ENCODE data around the gene DENND1C. TPM values are rescaled to one million over a fixed set of nuclear protein-coding genes. Genes with fewer than 3 reads are reported as not detected.

DENND1C gene
- total and polyA plus RNA-seq, 9 of the 15 experiments (the other 6 are each of a cell fraction or from before 2014, with no cell fraction given), result 0.03 to 1.2 (median 0.32) TPM; not detected in 1

- FAIRE-seq (peak; percentile 100), ATAC-seq (peak; percentile 94), DNase-seq (ENCODE audit: extremely low read depth in 1 of 4, low spot score in 3 of 4) (peak; percentile 90 to 100 (median 94))
- Histone ChIP-seq H3K36me3 (ENCODE audit: control insufficient read depth, insufficient read depth, low read length) (peaks cover 32% of the 10 kb centered on the region), H3K9me1 (ENCODE audit: control insufficient read depth, insufficient read depth, low read length) (peaks cover 14% of the 10 kb centered on the region), H3K4me3 (peak overlapping the region; percentile 82; the same call in 1 of the 2 replicates), H3K79me2 (ENCODE audit: control insufficient read depth, insufficient read depth, low read length) (peaks cover 55% of the 10 kb centered on the region), H3K4me1 (replicated peaks in 1 of 2; ENCODE audit: control insufficient read depth in 2 of 2, insufficient read depth in 2 of 2, low read length in 2 of 2) (peaks cover 17 to 46% of the 10 kb centered on the region in 2 experiments), H4K20me1 (replicated peaks; ENCODE audit: control insufficient read depth, insufficient read depth, low read length) (peaks cover 39% of the 10 kb centered on the region), H2AFZ (ENCODE audit: low read depth, low read length) (peak overlapping the region; percentile 81), H3K27me3 (ENCODE audit: control insufficient read depth in 2 of 2, insufficient read depth in 2 of 2, low read length in 2 of 2) (no peaks in the 10 kb centered on the region), H3K9ac (ENCODE audit: insufficient read depth in 1 of 2, low read depth in 2 of 2, low read length in 2 of 2) (peak overlapping the region; percentile 47 to 87), H3K9me3 (replicated peaks; ENCODE audit: control insufficient read depth, insufficient read depth, low read depth, low read length) (no peaks in the 10 kb centered on the region), H3K27ac (ENCODE audit: extremely low read depth, low read depth, low read length) (peak overlapping the region; percentile 78), H3K4me2 (ENCODE audit: insufficient read depth, low read length) (peak overlapping the region; percentile 53)
- no TSS peak for BruUV-seq (replicated peaks)
- in situ Hi-C loops (cut with MboI) (no loop called here), intact Hi-C loops (cut with micrococcal nuclease) (loop anchor here (10.0 kb wide), 2 partner anchors 110 to 260 kb away; no protein-coding TSS in a partner anchor)
- POLR2A ChIA-PET, result interaction anchor here (0.5 to 2.4 kb wide), 16 partner anchors 10 to 829 kb away, joined by 3 to 16 read pairs (median 3); partner anchors contain the start of genes ALKBH7 and TNFSF9
- CTCF ChIA-PET (ENCODE audit: low intra/inter-chr PET ratio), result no interaction called here
- 2% methylated on average over 42 of the region's 43 CpGs for WGBS (ENCODE audit: insufficient coverage, low coverage, missing lambda C conversion rate)
- TF ChIP-seq BRD9 (IDR thresholded peaks at IDR 0.05; ENCODE audit: low read depth, partially characterized antibody) (peak; percentile 72), MCM5 (IDR thresholded peaks at IDR 0.05; ENCODE audit: low read depth) (no peak), ATF3 (IDR thresholded peaks at IDR 0.05) (no peak), ATF3 (CRISPR knock-in tag; conservative IDR thresholded peaks at IDR 0.05) (peak; percentile 95), ARID2 (IDR thresholded peaks at IDR 0.05) (no peak), HNRNPUL1 (IDR thresholded peaks at IDR 0.05; ENCODE audit: low read length) (no peak), ZBTB43 (CRISPR knock-in tag; IDR thresholded peaks at IDR 0.05) (no peak), ARID1B (IDR thresholded peaks at IDR 0.05) (no peak), FIP1L1 (IDR thresholded peaks at IDR 0.05; ENCODE audit: low read depth, low read length, poor library complexity, severe bottlenecking) (no peak), NRF1 (conservative IDR thresholded peaks at IDR 0.05 in 1 of 2, IDR thresholded peaks at IDR 0.05 in 1 of 2) (peak; percentile 74 to 77), ZC3H11A (IDR thresholded peaks at IDR 0.05; ENCODE audit: low read depth, low read length) (no peak), ELF1 (tag; IDR thresholded peaks at IDR 0.05) (peak; percentile 75), SMARCC2 (IDR thresholded peaks at IDR 0.05; ENCODE audit: low read depth) (no peak), GTF2F1 (IDR thresholded peaks at IDR 0.05; ENCODE audit: low read depth, low read length) (no peak), HLTF (IDR thresholded peaks at IDR 0.05) (no peak)
- TF ChIP-seq, protein P1, sequence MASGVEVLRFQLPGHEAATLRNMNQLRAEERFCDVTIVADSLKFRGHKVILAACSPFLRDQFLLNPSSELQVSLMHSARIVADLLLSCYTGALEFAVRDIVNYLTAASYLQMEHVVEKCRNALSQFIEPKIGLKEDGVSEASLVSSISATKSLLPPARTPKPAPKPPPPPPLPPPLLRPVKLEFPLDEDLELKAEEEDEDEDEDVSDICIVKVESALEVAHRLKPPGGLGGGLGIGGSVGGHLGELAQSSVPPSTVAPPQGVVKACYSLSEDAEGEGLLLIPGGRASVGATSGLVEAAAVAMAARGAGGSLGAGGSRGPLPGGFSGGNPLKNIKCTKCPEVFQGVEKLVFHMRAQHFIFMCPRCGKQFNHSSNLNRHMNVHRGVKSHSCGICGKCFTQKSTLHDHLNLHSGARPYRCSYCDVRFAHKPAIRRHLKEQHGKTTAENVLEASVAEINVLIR (CRISPR knock-in tag; IDR thresholded peaks at IDR 0.05), result peak; percentile 34; the same call in 1 of the 2 replicates
- TF ChIP-seq, protein P2, sequence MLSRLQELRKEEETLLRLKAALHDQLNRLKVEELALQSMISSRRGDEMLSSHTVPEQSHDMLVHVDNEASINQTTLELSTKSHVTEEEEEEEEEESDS (CRISPR knock-in tag; IDR thresholded peaks at IDR 0.05), result no peak
- TF ChIP-seq, protein P3, sequence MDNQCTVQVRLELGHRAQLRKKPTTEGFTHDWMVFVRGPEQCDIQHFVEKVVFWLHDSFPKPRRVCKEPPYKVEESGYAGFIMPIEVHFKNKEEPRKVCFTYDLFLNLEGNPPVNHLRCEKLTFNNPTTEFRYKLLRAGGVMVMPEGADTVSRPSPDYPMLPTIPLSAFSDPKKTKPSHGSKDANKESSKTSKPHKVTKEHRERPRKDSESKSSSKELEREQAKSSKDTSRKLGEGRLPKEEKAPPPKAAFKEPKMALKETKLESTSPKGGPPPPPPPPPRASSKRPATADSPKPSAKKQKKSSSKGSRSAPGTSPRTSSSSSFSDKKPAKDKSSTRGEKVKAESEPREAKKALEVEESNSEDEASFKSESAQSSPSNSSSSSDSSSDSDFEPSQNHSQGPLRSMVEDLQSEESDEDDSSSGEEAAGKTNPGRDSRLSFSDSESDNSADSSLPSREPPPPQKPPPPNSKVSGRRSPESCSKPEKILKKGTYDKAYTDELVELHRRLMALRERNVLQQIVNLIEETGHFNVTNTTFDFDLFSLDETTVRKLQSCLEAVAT (IDR thresholded peaks at IDR 0.05), result peak in 1 of 2 experiments; percentile 99; a peak in 2 of 4 replicates
Observed at GRCh38 chr19:6424939-6425731, 56.5 kb downstream of the DENND1C start.

All from K562 (cell line).